K562 (cell line): ENCODE data around the gene TAS2R38.

Source experiments
- EGR1 ChIP-seq: fragments of 450-650 bp; conservative IDR thresholded peaks from 2 replicates; pipeline ENCODE4 v1.6.1; 2017; ENCODE audit warnings: mild to moderate bottlenecking
- GTF2A2 ChIP-seq: IDR thresholded peaks from 2 replicates; pipeline ENCODE4 v1.6.1; 2016; ENCODE audit warnings: mild to moderate bottlenecking, missing genetic modification characterization, missing compliant biosample characterization
- NCOA2 ChIP-seq, 2 experiments: fragments of 450-650 bp; IDR thresholded peaks; 2 replicates each; pipeline ENCODE4 v1.6.1; 2018; ENCODE audit warnings: mild to moderate bottlenecking in 2 of 2, moderate library complexity in 1 of 2; ENCODE audit not compliant: partially characterized antibody in 2 of 2
- NFYB ChIP-seq: IDR thresholded peaks from 2 replicates; pipeline ENCODE4 v1.6.1; 2011; ENCODE audit warnings: mild to moderate bottlenecking, moderate library complexity; ENCODE audit not compliant: insufficient read length; ENCODE audit errors: extremely low read depth
- POLR2AphosphoS5 ChIP-seq: IDR thresholded peaks from 2 replicates; pipeline ENCODE4 v1.6.1; 2011; ENCODE audit warnings: mild to moderate bottlenecking, low read depth, low read length, moderate library complexity; ENCODE audit not compliant: control insufficient read depth, insufficient read depth
- RBFOX2 ChIP-seq: fragments of 200-400 bp; formaldehyde crosslinking; IDR thresholded peaks from 2 replicates; pipeline ENCODE4 v1.6.1; 2017; ENCODE audit warnings: low read depth, mild to moderate bottlenecking, low read length, moderate library complexity
- SMARCE1 ChIP-seq: fragments of 450-650 bp; IDR thresholded peaks from 2 replicates; pipeline ENCODE4 v1.7.1; 2016; ENCODE audit warnings: mild to moderate bottlenecking
- SOX6 ChIP-seq: fragments of 450-650 bp; IDR thresholded peaks from 2 replicates; pipeline ENCODE4 v1.6.1; 2014; ENCODE audit warnings: mild to moderate bottlenecking
- SRSF3 ChIP-seq: fragments of 200-400 bp; formaldehyde crosslinking; IDR thresholded peaks from 2 replicates; pipeline ENCODE4 v1.6.1; 2016; ENCODE audit warnings: mild to moderate bottlenecking, low read length, moderate library complexity; ENCODE audit not compliant: insufficient read depth
- TEAD4 ChIP-seq, 2 experiments: sonication (generic) in 1 of 2; formaldehyde crosslinking in 1 of 2; IDR thresholded peaks; 2 replicates each; pipeline versions ENCODE4 v1.6.1 to v1.8.0; 2012 to 2022; ENCODE audit warnings: borderline replicate concordance in 1 of 2, inconsistent platforms in 1 of 2, low read length in 1 of 2, mild to moderate bottlenecking in 1 of 2, missing genetic modification reagents in 1 of 2
- ZNF174 ChIP-seq: fragments of 250-450 bp; sonication (Bioruptor Pico); IDR thresholded peaks from 2 replicates; pipeline ENCODE4 v1.4.0; 2020; ENCODE audit warnings: mild to moderate bottlenecking
- ZNF232 ChIP-seq: sonication (generic); formaldehyde crosslinking; IDR thresholded peaks from 2 replicates; pipeline ENCODE4 v1.8.0; 2022; ENCODE audit warnings: mild to moderate bottlenecking, missing genetic modification reagents
- TF ChIP-seq, protein P1 (sequence below): sonication (generic); formaldehyde crosslinking; IDR thresholded peaks from 2 replicates; pipeline ENCODE4 v1.8.1; 2023; ENCODE audit warnings: mild to moderate bottlenecking, missing genetic modification reagents
- TF ChIP-seq, protein P2 (sequence below), 3 experiments: IDR thresholded peaks in 2 of 3; conservative IDR thresholded peaks in 1 of 3; 2 replicates each; pipeline ENCODE4 v1.5.1; 2011 to 2012; ENCODE audit warnings: low read length in 3 of 3, mild to moderate bottlenecking in 3 of 3, control low read depth in 2 of 3, improper control_type of control experiment in 1 of 3, inconsistent platforms in 1 of 3, low read depth in 1 of 3, mixed read lengths in 1 of 3, moderate library complexity in 1 of 3; ENCODE audit not compliant: insufficient read depth in 2 of 3

DNA sequence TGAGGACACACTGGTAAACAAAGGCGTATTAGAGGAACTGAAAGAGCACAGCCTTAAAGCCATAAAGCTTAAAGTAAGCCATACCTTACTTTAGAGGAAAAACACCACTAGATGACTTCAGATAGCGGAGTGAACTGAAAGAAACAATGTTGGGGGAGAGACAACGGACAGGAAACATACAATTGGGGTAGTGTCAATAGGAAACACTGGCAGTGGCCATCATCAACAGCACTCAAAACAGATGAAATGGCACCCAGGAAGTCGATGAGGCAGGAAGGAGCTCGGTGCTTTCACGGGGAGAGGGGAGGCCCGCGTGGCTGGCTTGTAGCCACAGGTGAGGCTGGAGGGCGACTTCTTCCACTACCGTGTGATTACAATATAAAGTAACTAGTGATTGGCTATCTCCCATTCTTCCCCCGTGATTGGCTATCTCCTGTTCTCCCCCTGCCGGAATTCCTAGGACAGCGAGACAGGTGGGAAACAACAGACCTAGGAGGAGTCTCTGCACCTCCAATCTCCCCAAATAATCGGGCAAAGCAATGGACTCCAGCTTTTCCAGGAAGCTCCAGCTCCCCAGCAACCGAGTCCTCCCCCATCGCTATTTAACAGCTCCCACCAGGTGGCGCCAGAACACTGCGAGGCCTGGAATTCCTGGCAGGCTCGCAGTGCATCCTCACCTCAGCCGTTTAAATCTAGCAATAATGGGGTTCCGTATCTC, 2.4 kb upstream of the TAS2R38 start:
- no peak for TF ChIP-seq NCOA2 (IDR thresholded peaks at IDR 0.05; ENCODE audit: partially characterized antibody in 2 of 2)
- TF ChIP-seq, protein P1, sequence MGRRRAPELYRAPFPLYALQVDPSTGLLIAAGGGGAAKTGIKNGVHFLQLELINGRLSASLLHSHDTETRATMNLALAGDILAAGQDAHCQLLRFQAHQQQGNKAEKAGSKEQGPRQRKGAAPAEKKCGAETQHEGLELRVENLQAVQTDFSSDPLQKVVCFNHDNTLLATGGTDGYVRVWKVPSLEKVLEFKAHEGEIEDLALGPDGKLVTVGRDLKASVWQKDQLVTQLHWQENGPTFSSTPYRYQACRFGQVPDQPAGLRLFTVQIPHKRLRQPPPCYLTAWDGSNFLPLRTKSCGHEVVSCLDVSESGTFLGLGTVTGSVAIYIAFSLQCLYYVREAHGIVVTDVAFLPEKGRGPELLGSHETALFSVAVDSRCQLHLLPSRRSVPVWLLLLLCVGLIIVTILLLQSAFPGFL (CRISPR knock-in tag): no peak
- no peak for TF ChIP-seq ZNF232 (CRISPR knock-in tag)
- no peak for TF ChIP-seq SOX6
- no peak for TF ChIP-seq ZNF174
- TF ChIP-seq POLR2AphosphoS5: no peak
- 0 out of 2 replicates have a peak, but pooled peaks have one; percentile 34 for TF ChIP-seq TEAD4 (IDR thresholded peaks at IDR 0.05; ENCODE audit: low read length)
- TF ChIP-seq TEAD4 (CRISPR knock-in tag; IDR thresholded peaks at IDR 0.05; ENCODE audit: borderline replicate concordance): no peak
- no peak for TF ChIP-seq GTF2A2 (tag)
- TF ChIP-seq SMARCE1: no peak
- TF ChIP-seq, protein P2, sequence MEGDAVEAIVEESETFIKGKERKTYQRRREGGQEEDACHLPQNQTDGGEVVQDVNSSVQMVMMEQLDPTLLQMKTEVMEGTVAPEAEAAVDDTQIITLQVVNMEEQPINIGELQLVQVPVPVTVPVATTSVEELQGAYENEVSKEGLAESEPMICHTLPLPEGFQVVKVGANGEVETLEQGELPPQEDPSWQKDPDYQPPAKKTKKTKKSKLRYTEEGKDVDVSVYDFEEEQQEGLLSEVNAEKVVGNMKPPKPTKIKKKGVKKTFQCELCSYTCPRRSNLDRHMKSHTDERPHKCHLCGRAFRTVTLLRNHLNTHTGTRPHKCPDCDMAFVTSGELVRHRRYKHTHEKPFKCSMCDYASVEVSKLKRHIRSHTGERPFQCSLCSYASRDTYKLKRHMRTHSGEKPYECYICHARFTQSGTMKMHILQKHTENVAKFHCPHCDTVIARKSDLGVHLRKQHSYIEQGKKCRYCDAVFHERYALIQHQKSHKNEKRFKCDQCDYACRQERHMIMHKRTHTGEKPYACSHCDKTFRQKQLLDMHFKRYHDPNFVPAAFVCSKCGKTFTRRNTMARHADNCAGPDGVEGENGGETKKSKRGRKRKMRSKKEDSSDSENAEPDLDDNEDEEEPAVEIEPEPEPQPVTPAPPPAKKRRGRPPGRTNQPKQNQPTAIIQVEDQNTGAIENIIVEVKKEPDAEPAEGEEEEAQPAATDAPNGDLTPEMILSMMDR (IDR thresholded peaks at IDR 0.05 in 2 of 3, conservative IDR thresholded peaks at IDR 0.05 in 1 of 3; ENCODE audit: insufficient read depth in 2 of 3, low read depth in 1 of 3, low read length in 3 of 3): peak; percentile 82 to 92 (median 88)
- no peak for TF ChIP-seq RBFOX2
- no peak for TF ChIP-seq NFYB
- TF ChIP-seq EGR1: no peak
- TF ChIP-seq SRSF3: no peak
